Uterus (tissue), 2 donors: ENCODE results near the gene TAF11L9.
"Not testable (repeated sequence)": the region's sequence is repeated elsewhere in the genome, so short reads cannot be mapped to it uniquely, and the experiment has no call there.

Experiments
- POLR2A ChIP-seq, 2 donors: fragments of 450-650 bp; IDR thresholded peaks; one replicate each; pipeline ENCODE4 v1.6.1; 2016; ENCODE audit warnings: antibody characterized with exemption in 2 of 2, mild to moderate bottlenecking in 1 of 2, moderate library complexity in 1 of 2
- TF ChIP-seq, protein P1 (sequence below), 4 experiments: fragments of 200-600 bp in 2 of 4; fragments of 450-650 bp in 2 of 4; sonication (generic) in 2 of 4; IDR thresholded peaks; one replicate each; pipeline ENCODE4 v1.5.1; 2016 to 2019; ENCODE audit warnings: antibody characterized with exemption in 4 of 4, mild to moderate bottlenecking in 2 of 4, moderate library complexity in 1 of 4

DNA sequence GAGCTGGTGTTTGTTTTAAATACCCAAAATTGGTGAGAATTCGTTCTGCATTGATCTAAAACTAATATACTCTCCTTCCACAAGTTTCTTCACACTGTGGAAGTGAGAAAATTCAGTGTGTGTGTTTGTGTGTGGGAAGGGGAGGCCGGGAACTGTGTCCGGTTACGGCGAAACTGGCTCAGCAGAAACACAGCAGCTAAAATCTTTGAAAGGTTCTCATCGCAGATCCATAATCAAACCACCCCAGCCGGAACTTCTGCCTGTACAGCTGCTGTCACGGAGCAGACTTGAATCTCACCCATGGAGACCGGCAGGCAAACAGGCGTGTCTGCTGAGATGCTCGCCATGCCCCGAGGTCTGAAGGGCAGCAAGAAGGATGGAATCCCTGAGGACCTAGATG is 37.6 kb upstream of the TAF11L9 start, which contains the start of gene TAF11L13:
- TF ChIP-seq POLR2A (IDR thresholded peaks at IDR 0.05), result not testable (repeated sequence)
- TF ChIP-seq, protein P1, sequence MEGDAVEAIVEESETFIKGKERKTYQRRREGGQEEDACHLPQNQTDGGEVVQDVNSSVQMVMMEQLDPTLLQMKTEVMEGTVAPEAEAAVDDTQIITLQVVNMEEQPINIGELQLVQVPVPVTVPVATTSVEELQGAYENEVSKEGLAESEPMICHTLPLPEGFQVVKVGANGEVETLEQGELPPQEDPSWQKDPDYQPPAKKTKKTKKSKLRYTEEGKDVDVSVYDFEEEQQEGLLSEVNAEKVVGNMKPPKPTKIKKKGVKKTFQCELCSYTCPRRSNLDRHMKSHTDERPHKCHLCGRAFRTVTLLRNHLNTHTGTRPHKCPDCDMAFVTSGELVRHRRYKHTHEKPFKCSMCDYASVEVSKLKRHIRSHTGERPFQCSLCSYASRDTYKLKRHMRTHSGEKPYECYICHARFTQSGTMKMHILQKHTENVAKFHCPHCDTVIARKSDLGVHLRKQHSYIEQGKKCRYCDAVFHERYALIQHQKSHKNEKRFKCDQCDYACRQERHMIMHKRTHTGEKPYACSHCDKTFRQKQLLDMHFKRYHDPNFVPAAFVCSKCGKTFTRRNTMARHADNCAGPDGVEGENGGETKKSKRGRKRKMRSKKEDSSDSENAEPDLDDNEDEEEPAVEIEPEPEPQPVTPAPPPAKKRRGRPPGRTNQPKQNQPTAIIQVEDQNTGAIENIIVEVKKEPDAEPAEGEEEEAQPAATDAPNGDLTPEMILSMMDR (IDR thresholded peaks at IDR 0.05), result not testable (repeated sequence)
